GM19043 (cell line): ENCODE data around the gene SLC2A4RG.

ENCODE experiments used
- ATAC-seq: cut with Tn5 transposase; IDR thresholded peaks from one replicate; pipeline ENCODE4 v1.9.1; 2021; ENCODE audit warnings: low read depth; ENCODE audit not compliant: unreplicated experiment

SLC2A4RG gene, protein sequence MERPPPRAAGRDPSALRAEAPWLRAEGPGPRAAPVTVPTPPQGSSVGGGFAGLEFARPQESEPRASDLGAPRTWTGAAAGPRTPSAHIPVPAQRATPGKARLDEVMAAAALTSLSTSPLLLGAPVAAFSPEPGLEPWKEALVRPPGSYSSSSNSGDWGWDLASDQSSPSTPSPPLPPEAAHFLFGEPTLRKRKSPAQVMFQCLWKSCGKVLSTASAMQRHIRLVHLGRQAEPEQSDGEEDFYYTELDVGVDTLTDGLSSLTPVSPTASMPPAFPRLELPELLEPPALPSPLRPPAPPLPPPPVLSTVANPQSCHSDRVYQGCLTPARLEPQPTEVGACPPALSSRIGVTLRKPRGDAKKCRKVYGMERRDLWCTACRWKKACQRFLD

DNA sequence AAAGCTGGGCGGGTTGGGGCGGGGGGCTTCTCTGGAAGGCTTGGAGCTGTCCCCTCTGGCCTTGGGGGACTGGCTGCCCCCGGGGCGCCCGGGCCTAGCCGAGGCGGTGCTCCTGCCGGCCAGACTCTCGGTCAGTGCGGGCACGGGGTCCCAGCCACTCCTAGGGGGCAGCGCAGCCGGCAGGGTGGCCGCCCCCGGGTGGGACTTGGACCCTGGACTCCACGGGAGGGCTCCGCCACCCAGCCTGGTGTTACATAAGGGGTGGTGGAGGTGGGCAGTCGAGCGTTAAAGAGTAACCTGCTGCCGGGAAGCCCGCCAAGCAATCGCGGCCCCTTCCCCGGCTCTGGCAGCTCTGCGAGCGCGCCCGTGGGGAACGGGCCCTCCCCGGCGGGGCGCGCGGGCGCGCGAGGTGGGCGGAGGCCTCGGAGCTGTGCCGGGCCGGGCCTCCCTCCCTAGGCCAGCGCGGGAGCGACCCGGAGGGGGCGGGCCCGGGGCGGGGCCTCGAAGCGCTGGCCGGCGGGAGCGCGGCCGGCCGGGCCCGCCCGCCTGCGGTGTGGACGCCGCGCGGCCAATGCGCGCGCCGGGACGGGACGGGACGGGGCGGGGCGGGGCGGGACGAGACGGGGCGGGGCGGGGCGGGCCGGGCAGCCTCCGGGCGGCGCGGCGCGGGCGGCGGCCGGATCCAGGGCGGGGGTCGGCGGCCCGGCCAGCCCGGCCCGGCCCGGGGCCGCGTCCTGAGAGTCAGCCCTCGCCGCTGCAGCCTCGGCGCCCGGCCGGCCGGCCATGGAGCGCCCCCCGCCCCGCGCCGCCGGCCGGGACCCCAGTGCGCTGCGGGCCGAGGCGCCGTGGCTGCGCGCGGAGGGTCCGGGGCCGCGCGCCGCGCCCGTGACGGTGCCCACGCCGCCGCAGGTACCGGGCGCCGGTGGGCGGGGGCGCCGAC is at the start of gene SLC2A4RG:
Gene SLC2A4RG, plus strand, starts transcription at position 647 of the 940 bp plus-strand sequence. Its CDS starts 137 bp downstream, at position 784.
- no peak for ATAC-seq

DNA sequence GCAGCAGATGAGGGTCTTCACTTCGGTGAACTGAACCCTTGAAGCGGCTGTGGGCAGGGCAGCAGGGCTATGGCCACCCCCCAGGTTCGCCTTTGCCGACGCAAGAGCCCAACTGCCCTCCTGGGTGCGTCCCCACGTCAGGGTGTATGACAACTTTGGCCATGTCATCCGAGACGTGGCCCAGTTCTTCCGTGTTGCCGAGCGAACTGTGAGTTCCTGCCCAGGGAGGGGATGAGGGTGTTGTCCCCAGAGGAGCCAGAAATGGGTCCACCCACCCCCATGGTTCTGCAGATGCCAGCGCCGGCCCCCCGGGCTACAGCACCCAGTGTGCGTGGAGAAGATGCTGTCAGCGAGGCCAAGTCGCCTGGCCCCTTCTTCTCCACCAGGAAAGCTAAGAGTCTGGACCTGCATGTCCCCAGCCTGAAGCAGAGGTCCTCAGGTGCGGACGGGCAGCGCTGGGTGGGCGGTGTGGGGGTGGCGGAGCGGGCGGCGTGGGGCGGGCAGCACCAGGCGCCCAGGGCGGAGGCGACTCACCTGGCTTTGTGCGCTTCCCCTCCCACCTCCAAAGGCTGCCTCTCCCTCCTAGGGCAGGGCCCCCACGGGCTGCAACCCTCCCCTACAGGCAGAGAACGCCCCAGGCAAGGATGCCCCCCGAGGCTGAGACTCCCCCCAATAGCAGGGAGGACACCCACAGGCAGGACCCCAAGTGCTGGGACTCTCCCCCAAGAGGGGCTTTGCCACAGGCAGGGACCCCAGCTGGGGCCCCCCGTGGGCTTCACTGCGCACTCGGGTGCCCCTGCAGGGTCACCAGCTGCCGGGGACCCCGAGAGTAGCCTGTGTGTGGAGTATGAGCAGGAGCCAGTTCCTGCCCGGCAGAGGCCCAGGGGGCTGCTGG is 49.3 kb upstream of the SLC2A4RG start:
- ATAC-seq = no peak

DNA sequence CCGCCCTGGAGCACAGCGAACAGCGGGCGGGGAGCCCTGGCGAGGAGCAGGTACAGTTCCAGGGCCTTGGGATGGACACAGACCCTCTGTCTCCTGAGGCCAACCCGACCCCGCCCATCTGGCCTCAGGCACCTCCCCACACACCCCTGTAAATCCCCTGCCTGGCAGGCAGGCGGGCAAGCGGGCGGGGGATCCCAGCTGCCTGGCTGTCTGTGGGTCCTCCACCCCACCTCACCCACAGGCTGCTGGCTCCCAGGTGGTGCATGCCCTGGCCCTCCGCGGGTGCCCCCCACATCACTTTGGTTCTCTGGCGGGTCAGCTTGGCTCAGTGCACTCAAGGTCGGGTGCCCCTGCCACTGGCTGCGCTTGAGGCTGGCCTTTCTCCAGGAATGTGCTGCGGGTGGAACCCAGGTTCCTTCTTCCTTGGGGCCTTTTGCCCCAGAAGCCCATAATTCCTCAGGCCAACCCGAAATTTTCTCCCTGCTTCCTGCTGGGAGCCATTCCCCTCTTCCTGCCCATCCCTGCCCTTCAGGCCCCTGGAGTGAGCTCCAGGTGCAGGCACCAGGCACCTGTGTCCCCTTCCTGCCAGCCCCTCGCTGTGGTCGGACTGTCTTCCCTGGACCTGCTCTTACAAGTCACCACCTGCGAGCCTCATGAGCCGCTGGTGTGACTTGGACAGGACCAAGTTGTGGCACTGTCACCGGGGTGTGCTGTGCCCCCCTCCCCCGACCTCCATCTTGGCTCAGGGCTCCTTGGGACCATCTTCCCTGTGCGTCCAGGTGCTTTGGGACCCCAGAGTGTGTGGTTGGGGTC is 48.5 kb upstream of the SLC2A4RG start:
- ATAC-seq = no peak

DNA sequence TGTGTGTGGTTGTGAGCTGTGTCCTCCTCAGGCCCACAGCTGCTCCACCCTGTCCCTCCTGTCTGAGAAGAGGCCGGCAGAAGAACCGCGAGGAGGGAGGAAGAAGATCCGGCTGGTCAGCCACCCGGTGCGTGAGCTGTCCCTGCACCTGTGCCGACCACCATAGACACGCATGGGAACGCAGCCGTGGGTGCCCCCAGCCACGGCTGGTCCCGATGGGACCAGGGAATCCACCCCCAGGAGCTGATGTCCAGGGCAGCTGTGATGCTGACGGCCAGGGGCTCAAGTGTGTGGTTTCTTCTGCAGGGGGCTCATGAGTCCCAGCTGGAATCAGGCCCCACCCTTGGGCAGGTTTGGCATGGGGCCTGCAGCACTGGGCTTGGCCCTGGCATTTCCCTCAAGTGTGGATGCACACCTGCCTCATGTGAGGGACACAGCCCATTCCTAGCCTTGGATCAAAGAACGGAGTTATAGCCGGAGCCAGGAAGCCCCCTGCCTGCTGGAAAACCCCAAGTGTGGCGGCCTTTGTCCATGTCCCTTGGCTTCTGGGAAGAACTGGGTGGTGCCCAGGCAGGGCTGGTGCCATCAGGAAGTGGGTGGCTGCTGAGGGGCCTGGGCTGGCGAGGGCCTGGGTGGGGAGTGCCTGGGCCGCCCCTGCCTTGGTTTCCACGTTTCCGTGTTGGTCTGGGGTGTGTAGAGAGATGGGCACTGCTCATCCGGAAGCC is 47.7 kb upstream of the SLC2A4RG start:
- ATAC-seq = no peak

DNA sequence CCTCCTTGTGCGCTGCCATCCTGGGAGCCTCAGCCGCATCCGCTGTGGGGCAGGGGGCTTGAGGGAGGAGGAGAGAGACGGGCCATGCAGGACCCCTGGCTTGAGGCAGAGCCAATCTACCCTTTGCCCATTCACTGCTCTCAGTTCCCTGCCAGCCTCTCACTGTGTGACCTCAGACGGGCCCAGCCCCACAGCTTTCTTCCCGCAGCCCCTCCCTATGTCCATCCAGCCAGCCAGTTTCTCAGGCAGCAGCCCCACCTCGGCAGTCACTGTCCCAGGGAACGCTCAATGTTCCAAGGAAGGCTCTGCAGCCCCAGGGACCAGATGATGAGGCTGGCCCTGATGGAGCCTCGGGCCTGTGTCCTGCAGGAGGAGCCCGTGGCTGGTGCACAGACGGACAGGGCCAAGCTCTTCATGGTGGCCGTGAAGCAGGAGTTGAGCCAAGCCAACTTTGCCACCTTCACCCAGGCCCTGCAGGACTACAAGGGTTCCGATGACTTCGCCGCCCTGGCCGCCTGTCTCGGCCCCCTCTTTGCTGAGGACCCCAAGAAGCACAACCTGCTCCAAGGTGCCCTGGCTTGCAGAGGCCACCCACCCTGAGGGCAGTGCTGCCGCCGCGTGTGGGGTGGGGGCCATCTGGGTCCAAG is 47.0 kb upstream of the SLC2A4RG start:
- ATAC-seq = no peak

DNA sequence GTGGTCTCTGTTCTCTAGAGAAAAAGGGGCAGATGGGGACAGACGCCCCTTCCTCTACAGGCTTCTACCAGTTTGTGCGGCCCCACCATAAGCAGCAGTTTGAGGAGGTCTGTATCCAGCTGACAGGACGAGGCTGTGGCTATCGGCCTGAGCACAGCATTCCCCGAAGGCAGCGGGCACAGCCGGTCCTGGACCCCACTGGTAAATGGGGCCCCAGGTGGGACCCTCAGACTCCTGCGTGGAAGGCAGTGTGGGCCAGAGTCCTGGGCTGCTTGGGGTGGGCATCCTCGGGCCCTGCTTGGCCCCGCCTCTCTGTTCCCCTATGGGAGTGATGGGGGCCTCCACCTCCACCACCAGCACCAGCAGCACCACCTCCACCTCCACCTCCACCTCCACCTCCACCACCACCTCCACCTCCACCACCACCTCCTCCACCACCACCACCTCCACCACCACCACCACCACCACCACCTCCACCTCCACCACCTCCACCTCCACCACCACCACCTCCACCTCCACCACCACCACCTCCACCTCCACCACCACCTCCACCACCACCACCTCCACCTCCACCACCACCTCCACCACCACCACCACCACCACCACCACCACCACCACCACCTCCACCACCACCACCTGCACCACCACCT is 46.4 kb upstream of the SLC2A4RG start:
- no peak for ATAC-seq

DNA sequence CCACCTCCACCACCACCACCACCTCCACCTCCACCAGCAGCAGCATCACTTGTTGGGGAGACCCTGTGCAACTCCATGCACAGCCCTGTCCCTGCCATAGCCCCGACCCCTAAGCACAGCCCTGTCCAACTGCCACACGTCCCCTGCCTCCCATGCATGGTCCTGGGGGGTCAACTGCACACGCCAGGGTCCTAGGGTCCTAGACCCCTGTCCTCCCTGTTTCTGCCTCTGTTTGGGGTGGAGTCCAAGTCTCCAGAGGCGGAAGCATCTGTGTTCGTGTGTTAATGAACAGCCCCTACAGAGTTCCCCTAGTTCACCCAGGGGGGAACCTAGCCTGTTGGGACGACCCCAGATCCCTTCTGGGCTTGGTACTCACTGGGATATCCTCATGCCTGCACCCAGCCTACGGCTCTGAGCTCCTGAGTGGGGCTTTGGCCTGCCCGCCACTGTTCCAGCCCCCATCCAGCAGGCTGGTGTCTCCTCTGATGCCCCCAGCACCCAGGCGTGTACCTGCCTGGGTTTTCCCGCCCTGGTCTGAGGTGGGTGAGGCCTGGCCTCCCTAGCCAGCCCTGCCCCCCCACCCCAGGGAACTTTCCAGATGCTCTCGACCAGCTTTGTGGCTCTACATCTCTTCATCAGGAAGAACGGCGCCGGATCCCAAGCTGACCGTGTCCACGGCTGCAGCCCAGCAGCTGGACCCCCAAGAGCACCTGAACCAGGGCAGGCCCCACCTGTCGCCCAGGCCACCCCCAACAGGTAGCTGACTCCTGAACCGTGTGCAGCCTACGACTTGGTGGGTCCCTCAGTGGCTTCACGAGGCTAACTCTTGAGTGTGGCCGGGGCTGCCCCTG is 45.6 kb upstream of the SLC2A4RG start:
- no peak for ATAC-seq

DNA sequence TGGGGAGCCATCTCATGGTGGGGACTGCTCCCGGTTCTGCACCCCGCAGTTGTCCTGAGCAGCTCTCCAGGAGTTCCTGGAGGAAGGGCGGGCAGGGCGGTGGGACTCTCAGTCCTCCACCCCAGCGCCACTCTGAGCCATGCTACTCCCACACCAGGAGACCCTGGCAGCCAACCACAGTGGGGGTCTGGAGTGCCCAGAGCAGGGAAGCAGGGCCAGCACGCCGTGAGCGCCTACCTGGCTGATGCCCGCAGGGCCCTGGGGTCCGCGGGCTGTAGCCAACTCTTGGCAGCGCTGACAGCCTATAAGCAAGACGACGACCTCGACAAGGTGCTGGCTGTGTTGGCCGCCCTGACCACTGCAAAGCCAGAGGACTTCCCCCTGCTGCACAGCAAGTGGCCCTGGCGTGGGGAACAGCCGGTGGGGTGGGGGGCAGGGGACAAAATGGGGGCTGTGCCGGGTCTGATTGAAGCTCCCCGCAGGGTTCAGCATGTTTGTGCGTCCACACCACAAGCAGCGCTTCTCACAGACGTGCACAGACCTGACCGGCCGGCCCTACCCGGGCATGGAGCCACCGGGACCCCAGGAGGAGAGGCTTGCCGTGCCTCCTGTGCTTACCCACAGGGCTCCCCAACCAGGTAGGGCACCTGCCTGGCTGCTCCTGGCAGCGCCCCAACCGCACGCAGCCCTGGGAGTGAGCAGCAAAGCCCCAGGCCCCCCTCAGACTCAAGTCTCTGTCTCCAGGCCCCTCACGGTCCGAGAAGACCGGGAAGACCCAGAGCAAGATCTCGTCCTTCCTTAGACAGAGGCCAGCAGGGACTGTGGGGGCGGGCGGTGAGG is 44.8 kb upstream of the SLC2A4RG start:
- ATAC-seq = no peak

DNA sequence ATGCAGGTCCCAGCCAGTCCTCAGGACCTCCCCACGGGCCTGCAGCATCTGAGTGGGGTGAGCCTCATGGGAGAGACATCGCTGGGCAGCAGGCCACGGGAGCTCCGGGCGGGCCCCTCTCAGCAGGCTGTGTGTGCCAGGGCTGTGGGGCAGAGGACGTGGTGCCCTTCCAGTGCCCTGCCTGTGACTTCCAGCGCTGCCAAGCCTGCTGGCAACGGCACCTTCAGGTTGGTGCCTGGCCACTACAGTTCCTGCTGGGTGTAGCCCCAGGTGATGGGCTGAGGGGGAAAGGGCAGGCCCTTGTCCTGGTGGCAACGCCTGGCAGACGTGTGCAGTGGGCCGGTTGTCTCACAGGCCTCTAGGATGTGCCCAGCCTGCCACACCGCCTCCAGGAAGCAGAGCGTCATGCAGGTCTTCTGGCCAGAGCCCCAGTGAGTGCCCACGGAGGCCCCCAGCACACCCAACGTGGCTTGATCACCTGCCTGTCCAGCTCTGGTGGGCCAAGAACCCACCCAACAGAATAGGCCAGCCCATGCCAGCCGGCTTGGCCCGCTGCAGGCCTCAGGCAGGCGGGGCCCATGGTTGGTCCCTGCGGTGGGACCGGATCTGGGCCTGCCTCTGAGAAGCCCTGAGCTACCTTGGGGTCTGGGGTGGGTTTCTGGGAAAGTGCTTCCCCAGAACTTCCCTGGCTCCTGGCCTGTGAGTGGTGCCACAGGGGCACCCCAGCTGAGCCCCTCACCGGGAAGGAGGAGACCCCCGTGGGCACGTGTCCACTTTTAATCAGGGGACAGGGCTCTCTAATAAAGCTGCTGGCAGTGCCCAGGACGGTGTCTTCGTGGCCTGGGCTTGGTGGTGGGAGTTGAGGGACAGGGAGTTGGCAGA is 43.9 kb upstream of the SLC2A4RG start:
- ATAC-seq = no peak

DNA sequence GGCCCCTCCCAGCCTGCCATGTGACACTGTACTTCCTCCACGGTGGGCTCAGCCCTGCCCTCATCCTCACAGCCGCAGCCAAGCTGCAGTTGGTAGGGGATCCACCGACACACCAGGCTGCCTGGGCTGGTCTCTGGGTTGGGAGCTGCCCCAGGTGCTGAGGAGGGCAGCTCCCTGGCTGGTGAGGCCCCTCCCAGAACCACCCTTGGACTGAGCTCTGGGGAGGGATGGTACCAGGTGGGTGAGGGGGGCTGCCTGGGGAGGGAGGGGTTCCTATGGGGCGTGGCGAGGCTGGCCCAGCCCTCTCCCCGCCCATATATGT is 43.3 kb upstream of the SLC2A4RG start:
- no peak for ATAC-seq

DNA sequence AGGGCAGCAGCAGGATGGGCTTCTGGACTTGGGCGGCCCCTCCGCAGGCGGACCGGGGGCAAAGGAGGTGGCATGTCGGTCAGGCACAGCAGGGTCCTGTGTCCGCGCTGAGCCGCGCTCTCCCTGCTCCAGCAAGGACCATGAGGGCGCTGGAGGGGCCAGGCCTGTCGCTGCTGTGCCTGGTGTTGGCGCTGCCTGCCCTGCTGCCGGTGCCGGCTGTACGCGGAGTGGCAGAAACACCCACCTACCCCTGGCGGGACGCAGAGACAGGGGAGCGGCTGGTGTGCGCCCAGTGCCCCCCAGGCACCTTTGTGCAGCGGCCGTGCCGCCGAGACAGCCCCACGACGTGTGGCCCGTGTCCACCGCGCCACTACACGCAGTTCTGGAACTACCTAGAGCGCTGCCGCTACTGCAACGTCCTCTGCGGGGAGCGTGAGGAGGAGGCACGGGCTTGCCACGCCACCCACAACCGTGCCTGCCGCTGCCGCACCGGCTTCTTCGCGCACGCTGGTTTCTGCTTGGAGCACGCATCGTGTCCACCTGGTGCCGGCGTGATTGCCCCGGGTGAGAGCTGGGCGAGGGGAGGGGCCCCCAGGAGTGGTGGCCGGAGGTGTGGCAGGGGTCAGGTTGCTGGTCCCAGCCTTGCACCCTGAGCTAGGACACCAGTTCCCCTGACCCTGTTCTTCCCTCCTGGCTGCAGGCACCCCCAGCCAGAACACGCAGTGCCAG is 42.8 kb upstream of the SLC2A4RG start, which contains the start of gene TNFRSF6B:
Gene TNFRSF6B, plus strand, starts transcription at position 25 of the 729 bp plus-strand sequence. Its CDS starts 116 bp downstream, at position 141.
- ATAC-seq = no peak

DNA sequence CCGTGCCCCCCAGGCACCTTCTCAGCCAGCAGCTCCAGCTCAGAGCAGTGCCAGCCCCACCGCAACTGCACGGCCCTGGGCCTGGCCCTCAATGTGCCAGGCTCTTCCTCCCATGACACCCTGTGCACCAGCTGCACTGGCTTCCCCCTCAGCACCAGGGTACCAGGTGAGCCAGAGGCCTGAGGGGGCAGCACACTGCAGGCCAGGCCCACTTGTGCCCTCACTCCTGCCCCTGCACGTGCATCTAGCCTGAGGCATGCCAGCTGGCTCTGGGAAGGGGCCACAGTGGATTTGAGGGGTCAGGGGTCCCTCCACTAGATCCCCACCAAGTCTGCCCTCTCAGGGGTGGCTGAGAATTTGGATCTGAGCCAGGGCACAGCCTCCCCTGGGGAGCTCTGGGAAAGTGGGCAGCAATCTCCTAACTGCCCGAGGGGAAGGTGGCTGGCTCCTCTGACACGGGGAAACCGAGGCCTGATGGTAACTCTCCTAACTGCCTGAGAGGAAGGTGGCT is 42.2 kb upstream of the SLC2A4RG start:
- ATAC-seq = no peak

DNA sequence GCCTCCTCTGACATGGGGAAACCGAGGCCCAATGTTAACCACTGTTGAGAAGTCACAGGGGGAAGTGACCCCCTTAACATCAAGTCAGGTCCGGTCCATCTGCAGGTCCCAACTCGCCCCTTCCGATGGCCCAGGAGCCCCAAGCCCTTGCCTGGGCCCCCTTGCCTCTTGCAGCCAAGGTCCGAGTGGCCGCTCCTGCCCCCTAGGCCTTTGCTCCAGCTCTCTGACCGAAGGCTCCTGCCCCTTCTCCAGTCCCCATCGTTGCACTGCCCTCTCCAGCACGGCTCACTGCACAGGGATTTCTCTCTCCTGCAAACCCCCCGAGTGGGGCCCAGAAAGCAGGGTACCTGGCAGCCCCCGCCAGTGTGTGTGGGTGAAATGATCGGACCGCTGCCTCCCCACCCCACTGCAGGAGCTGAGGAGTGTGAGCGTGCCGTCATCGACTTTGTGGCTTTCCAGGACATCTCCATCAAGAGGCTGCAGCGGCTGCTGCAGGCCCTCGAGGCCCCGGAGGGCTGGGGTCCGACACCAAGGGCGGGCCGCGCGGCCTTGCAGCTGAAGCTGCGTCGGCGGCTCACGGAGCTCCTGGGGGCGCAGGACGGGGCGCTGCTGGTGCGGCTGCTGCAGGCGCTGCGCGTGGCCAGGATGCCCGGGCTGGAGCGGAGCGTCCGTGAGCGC is 41.6 kb upstream of the SLC2A4RG start:
- ATAC-seq = no peak
